GM18909 (cell line): ENCODE measurements around the gene EFL1.

Experiments
- ATAC-seq: cut with Tn5 transposase; IDR thresholded peaks from one replicate; pipeline ENCODE4 v1.9.1; 2021; ENCODE audit warnings: mild to moderate bottlenecking; ENCODE audit not compliant: unreplicated experiment, poor library complexity

The EFL1 gene

DNA sequence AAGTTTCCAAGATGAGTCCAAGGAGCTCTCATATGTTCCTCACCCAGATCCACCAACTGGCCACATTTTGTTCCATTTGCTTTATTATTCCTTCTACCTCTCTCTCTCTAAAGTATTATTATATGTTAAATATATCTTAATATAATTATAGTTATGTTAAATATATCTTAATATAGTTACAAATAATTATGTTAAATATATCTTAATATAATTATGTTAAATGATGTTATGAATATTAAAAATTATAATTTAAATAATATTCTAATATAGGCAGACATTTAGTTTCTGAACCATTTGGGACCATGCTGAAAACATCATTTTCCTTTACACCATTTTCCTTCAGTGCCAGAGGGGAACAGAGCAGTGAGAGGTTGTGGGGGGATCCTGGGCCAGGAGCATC is 166.7 kb downstream of the EFL1 start:
- ATAC-seq, result no peak

DNA sequence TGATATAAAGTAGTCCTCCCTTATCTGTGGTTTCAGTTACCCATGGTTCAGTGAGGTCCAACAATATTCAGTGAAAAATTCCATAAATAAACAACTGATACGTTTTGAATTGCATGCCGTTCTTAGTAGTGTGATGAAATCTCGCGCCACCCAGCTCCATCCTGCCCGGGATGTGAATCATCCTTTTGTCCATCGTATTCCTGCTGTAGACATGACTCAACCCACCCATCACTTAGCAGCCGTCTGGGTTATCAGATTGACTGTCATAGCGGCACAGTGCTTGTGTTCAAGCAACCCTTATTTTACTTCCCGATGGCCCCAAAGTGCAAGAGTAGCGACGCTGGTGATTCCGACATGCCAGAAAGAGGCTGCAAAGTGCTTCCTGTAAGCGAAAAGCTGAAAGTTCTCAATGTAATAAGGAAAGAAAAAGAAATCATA is 168.7 kb downstream of the EFL1 start:
- ATAC-seq, result no peak

DNA sequence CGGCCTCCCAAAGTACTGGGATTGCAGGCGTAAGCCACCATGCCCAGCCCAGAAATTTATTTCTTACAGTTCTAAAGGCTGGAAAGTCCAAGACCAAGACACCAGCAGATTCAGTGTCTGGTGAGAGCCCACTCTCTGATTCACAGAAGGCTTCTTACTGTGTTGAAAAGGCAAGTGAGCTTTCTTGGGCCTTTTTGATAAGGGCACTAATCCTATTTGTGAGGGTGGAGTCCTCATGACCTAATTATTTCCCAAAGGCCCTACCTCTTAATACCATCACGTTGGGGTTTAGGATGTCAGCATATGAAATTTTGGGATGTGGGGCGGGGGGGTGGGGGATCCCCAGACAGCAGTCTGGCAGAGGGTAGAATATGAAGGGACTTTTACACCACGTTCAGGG is 169.2 kb downstream of the EFL1 start:
- no peak for ATAC-seq

DNA sequence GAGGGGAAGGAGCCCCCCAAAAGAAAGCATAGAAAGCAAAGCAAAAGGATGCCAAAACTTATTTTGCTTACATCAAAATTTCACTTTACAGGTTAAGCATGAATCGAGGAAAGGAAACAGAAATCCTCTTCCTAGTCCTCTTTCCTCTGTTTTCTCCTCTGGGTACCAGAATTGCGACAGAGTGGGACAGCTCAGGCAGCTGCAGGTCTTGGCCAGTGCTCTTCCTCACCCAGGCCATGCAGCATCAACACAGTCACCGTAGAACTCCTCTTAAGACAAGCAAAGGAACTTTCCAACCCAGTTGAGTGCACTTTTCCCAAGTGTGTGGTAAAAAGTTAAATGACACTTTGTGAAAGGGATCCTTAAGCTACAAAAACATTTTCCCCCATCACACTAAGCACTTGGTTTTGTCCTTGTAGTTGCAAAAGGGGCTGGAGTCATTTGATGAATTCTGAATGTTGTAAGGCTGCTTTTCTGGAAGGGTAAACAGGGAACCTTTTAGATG is 170.8 kb downstream of the EFL1 start:
- ATAC-seq, result no peak

GRCh38 chr15:82086243-82086995 is 176.1 kb downstream of the EFL1 start:
- ATAC-seq, result no peak

GRCh38 chr15:82081914-82082762 is 180.4 kb downstream of the EFL1 start:
- ATAC-seq, result no peak

DNA sequence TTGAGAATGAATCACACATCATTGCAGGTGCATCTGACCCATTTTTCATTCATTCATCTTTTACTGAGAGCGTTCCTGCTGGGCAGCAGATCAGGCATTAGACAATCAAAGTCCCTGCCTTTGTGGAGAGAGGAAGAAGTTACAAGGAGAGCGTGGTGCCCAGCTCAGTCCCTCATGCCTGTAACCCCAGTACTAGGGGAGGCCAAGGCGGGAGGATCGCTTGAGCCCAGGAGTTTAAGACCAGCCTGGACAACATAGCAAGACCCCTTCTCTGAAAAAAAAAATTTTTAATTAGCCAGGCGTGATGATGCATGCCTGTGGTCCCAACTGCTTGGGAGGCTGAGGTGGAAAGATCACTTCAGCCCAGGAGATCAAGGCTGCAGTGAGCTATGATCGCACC is 181.8 kb downstream of the EFL1 start:
- no peak for ATAC-seq
